ENCODE data around the gene REG3G.

The REG3G gene

DNA sequence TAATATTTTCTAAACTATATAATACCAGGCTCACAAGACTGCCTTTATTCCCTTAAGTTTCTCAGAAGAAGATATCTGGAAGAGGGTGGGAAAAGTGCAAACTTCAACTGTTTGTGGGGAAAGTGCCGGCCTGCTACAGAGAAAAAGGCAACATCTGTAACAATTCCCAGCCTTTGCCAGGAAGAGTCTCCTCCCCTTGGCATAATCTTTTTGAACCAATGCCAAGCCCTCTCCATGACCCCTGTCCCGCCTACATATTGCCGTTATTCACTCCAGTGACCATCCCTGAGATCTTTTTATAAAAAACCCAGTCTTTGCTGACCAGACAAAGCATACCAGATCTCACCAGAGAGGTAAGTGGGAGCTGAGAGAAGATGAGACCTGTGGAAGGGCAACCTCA lies at the start of gene REG3G:
Gene REG3G (plus strand): TSS at position 282 of the 400 bp plus-strand sequence. CDS start 392 bp downstream, outside the sequence.
- no peaks in the 10 kb centered on the region for H3K36me3 ChIP-seq (ENCODE audit: control insufficient read depth, insufficient read depth, low read length)
- no peaks in the 10 kb centered on the region for H3K27me3 ChIP-seq (ENCODE audit: control insufficient read depth, insufficient read depth, low read length)
- no peaks in the 10 kb centered on the region for H3K4me1 ChIP-seq (ENCODE audit: control insufficient read depth, insufficient read depth, low read length)
- no peak within 1 kb of the TSS for H3K9ac ChIP-seq (ENCODE audit: low read length)
- H3K4me3 ChIP-seq (ENCODE audit: low read length): no peak within 1 kb of the TSS
- H3K9me3 ChIP-seq (ENCODE audit: control insufficient read depth, low read length): no peaks in the 10 kb centered on the region

DNA sequence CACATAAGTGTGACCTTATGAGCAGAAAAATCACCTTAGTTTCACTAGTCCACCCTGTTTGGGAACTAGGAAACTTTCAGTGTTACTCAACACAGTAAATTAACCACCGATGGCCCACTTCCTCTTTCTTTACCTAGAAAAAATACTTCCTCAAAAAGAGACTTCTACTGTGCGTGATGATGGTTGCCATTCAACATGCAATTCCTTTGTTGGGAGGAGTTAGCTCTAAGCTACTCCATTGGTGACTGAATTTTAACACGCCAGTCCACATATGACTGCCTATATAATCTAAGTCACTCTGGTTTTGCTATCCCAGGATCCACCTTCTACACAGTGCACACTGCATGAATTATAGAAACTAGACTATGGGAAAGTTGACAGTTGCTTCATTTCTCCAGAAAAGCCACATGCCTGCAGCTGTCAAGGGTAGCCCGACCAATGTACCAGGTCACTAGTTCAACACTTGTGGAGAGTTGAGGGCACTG lies 47.8 kb upstream of the REG3G start:
- H3K36me3 ChIP-seq (ENCODE audit: control insufficient read depth, insufficient read depth, low read length): no peaks in the 10 kb centered on the region
- no peaks in the 10 kb centered on the region for H3K9me3 ChIP-seq (ENCODE audit: control insufficient read depth, low read length)
- H3K4me3 ChIP-seq (ENCODE audit: low read length): no peak overlapping the region
- H3K4me1 ChIP-seq (ENCODE audit: control insufficient read depth, insufficient read depth, low read length): no peaks in the 10 kb centered on the region
- no peak overlapping the region for H3K9ac ChIP-seq (ENCODE audit: low read length)
- H3K27me3 ChIP-seq (ENCODE audit: control insufficient read depth, insufficient read depth, low read length): no peaks in the 10 kb centered on the region

DNA sequence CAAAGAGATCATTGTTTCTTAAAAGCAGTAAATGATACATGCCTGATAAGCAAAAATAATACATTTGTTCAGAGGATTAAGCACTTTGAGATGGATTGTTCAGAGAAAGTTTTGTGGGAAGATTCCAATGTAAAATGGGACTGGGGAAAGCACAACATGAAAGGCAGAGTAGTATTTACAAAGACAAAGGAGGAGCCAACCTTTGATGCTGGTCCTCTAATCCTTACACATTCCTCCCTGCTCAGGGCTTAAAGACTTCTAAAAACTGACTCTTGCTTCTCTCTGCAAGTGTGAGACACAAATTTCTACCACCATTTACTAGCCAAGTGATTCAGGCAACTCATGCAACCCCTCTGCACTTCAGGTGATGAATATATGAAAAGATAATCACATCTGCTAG lies 47.2 kb upstream of the REG3G start:
- no peaks in the 10 kb centered on the region for H3K9me3 ChIP-seq (ENCODE audit: control insufficient read depth, low read length)

DNA sequence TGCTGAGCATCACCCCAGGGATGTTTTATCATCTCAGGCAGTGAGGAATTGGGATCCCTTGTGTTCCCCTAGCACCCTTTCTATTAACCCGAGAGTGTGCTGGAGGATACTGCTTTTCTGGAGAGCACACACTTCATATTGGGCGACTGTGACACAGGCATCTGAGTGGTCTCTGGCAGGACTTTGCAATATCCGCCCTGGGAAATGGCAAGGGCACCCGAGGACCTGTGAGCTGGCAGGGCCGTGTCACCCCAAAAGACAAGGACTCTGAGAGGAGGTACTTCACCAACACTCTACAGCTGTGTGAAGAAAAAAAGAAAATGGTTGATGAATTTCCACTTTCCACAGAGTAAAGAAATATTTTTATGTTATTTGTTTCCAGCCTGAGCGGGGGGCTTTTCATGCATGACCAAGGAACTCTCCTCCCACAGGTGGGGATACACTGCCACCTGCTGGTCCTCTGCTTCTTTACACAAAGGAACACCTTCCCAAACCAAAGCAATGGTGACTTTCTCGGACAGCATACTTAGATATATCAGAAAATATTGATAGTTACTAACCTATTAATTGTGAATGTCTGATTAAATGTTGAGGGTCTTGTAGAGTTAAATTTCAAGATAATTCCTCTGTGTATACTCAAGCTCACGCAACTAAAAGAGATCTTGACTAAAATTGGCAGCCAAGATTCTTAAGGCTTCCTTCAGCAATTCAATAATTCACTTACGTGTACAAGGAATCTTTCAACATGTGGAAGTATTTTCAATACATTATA lies 45.9 kb upstream of the REG3G start:
- Histone ChIP-seq H3K9me3 (ENCODE audit: control insufficient read depth, low read length) (no peaks in the 10 kb centered on the region), H3K9ac (ENCODE audit: low read length) (no peak overlapping the region), H3K36me3 (ENCODE audit: control insufficient read depth, insufficient read depth, low read length) (no peaks in the 10 kb centered on the region), H3K4me1 (ENCODE audit: control insufficient read depth, insufficient read depth, low read length) (no peaks in the 10 kb centered on the region), H3K27me3 (ENCODE audit: control insufficient read depth, insufficient read depth, low read length) (no peaks in the 10 kb centered on the region), H3K4me3 (ENCODE audit: low read length) (no peak overlapping the region)

More for the DNA sequence above, 47.2 kb upstream of the REG3G start:
- H3K4me1 ChIP-seq (ENCODE audit: control insufficient read depth, insufficient read depth, low read length): no peaks in the 10 kb centered on the region
- H3K27me3 ChIP-seq (ENCODE audit: control insufficient read depth, insufficient read depth, low read length): no peaks in the 10 kb centered on the region
- no peak overlapping the region for H3K4me3 ChIP-seq (ENCODE audit: low read length)
- no peak overlapping the region for H3K9ac ChIP-seq (ENCODE audit: low read length)
- H3K36me3 ChIP-seq (ENCODE audit: control insufficient read depth, insufficient read depth, low read length): no peaks in the 10 kb centered on the region

DNA sequence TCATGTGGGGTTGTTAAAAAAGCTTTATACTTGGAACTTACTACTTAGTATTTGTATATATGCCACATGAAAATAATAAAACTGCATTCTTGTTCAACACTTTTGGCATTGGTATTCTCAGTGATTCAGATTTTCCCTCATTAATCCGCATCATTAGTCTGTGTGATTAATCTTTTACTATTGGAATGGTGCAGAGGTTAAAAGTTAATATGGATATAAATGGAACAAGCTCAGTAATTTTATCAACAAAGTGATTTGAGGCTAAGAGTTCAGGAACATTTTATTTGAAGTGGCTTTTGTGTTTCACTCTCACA lies 45.4 kb upstream of the REG3G start:
- H3K36me3 ChIP-seq (ENCODE audit: control insufficient read depth, insufficient read depth, low read length): no peaks in the 10 kb centered on the region
- H3K9ac ChIP-seq (ENCODE audit: low read length): no peak overlapping the region
- H3K9me3 ChIP-seq (ENCODE audit: control insufficient read depth, low read length): no peaks in the 10 kb centered on the region
- H3K4me3 ChIP-seq (ENCODE audit: low read length): no peak overlapping the region
- H3K4me1 ChIP-seq (ENCODE audit: control insufficient read depth, insufficient read depth, low read length): no peaks in the 10 kb centered on the region
- no peaks in the 10 kb centered on the region for H3K27me3 ChIP-seq (ENCODE audit: control insufficient read depth, insufficient read depth, low read length)

DNA sequence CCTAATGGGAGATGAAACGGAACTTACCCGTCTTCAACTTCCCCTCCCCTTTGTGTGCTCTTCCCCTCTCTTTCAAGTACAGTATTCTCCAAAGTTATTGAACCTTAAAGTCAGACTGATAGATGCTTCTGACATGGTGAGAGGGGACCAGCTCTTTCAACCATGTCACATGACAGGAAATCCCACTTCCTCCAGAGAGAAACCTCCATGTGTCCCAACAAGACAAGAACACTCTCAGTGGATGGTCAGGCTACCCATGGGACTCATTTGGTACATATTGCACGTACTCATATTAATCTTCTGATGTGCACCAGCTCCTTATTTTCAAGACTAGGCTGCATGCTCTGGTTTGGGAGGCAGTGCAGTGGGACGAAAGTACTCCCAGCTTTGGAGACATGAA lies 44.6 kb upstream of the REG3G start:
- Histone ChIP-seq H3K9me3 (ENCODE audit: control insufficient read depth, low read length) (no peaks in the 10 kb centered on the region), H3K27me3 (ENCODE audit: control insufficient read depth, insufficient read depth, low read length) (no peaks in the 10 kb centered on the region), H3K9ac (ENCODE audit: low read length) (no peak overlapping the region), H3K36me3 (ENCODE audit: control insufficient read depth, insufficient read depth, low read length) (no peaks in the 10 kb centered on the region), H3K4me1 (ENCODE audit: control insufficient read depth, insufficient read depth, low read length) (no peaks in the 10 kb centered on the region), H3K4me3 (ENCODE audit: low read length) (no peak overlapping the region)

DNA sequence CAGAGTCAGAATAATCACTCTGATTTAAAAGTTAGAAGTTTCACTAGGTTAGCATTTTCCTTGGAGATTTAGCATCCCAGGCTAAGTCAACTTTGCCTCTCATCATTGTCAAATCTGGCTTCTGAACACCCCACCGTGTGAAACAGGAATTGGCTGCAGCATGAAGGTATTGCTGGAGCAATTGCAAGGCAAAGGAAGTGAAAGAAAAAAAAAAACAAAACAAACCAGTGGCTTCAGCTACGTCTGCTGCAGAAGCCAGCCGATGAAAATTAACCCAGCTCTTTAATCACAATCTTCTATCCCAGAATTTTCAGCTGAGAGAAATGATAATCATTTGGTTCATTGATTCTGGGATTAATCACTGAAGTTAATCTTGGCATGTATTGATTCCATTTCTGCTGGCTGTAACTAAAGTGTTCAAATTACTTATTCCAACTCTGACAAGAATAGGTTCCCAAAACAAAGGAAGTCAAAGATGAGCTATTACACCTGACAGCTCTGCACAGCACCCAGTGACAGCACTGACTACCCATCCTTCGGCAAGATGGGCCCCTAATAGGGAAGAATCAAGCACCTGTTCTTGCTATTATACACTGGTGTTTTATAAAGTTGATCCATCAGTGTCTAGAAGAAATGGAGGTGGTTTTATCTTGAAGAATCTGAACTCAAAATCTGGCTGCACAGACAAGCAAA lies 42.7 kb upstream of the REG3G start:
- no peaks in the 10 kb centered on the region for H3K4me1 ChIP-seq (ENCODE audit: control insufficient read depth, insufficient read depth, low read length)
- H3K4me3 ChIP-seq (ENCODE audit: low read length): no peak overlapping the region
- no peaks in the 10 kb centered on the region for H3K27me3 ChIP-seq (ENCODE audit: control insufficient read depth, insufficient read depth, low read length)
- H3K9me3 ChIP-seq (ENCODE audit: control insufficient read depth, low read length): no peaks in the 10 kb centered on the region
- no peaks in the 10 kb centered on the region for H3K36me3 ChIP-seq (ENCODE audit: control insufficient read depth, insufficient read depth, low read length)
- H3K9ac ChIP-seq (ENCODE audit: low read length): no peak overlapping the region

DNA sequence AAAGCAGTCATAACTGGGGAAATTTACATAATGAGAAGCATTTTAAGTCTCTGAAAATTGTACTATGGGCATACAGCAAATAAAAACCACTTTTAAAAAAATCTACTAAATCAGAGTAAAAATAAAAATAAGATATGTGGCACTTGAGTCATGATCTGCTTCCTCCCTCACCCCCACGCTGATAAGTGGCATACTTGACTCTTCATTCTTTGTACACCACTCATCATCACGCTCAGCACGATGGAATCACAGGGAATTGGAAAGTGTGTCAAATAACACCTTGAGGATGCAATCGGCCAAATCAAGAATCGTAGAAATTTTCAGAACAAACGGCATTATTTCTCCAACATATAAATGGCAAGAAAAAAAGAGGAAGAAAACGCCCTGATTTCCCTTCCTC lies 41.1 kb upstream of the REG3G start:
- Histone ChIP-seq H3K9me3 (ENCODE audit: control insufficient read depth, low read length) (no peaks in the 10 kb centered on the region), H3K4me3 (ENCODE audit: low read length) (no peak overlapping the region), H3K9ac (ENCODE audit: low read length) (no peak overlapping the region), H3K27me3 (ENCODE audit: control insufficient read depth, insufficient read depth, low read length) (no peaks in the 10 kb centered on the region), H3K4me1 (ENCODE audit: control insufficient read depth, insufficient read depth, low read length) (no peaks in the 10 kb centered on the region), H3K36me3 (ENCODE audit: control insufficient read depth, insufficient read depth, low read length) (no peaks in the 10 kb centered on the region)

DNA sequence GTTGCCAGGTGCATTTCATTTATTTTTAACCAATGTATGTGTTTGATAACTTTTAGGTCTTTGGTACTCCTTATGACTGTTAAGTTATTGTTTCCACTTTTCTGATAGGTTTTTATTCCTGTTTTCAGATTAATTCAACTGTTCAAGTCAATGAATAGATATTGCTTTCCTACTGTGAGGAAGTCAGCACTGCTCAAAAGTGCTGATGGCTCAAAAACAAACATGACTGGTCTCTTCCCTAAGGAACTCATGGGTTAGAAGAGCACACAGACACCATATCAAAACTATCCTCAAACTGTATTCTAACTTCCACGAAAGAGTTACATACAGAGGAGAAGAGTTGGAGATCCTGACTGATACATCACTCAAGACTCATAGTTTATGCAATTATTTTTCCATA lies 39.9 kb upstream of the REG3G start:
- H3K9me3 ChIP-seq (ENCODE audit: control insufficient read depth, low read length): no peaks in the 10 kb centered on the region
- no peak overlapping the region for H3K9ac ChIP-seq (ENCODE audit: low read length)
- H3K27me3 ChIP-seq (ENCODE audit: control insufficient read depth, insufficient read depth, low read length): no peaks in the 10 kb centered on the region
- H3K4me1 ChIP-seq (ENCODE audit: control insufficient read depth, insufficient read depth, low read length): peaks cover 4% of the 10 kb centered on the region
- no peaks in the 10 kb centered on the region for H3K36me3 ChIP-seq (ENCODE audit: control insufficient read depth, insufficient read depth, low read length)
- no peak overlapping the region for H3K4me3 ChIP-seq (ENCODE audit: low read length)

DNA sequence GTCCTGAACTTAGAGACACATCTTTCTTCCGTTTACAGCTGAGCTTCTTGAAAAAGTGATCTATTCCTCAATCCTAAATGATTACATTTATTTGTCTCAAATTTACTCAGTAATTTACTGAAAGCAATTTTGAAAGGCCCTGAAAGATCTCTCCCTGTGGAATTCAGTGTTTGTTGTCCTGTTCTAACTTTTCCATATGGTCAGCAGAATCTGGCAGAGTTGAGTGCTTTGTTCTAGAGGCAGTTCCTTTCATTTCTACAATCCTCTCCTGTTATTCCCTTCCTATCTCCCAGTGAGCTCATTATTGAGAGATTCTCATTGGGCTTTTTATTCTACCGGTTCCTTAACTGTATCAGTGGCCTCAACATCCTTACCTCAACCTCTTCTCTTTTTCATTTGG lies 36.5 kb upstream of the REG3G start:
- peaks cover 5% of the 10 kb centered on the region for H3K4me1 ChIP-seq (ENCODE audit: control insufficient read depth, insufficient read depth, low read length)
- peaks cover 16% of the 10 kb centered on the region for H3K27me3 ChIP-seq (ENCODE audit: control insufficient read depth, insufficient read depth, low read length)
- H3K9ac ChIP-seq (ENCODE audit: low read length): no peak overlapping the region
- no peak overlapping the region for H3K4me3 ChIP-seq (ENCODE audit: low read length)
- H3K36me3 ChIP-seq (ENCODE audit: control insufficient read depth, insufficient read depth, low read length): no peaks in the 10 kb centered on the region
- H3K9me3 ChIP-seq (ENCODE audit: control insufficient read depth, low read length): no peaks in the 10 kb centered on the region

DNA sequence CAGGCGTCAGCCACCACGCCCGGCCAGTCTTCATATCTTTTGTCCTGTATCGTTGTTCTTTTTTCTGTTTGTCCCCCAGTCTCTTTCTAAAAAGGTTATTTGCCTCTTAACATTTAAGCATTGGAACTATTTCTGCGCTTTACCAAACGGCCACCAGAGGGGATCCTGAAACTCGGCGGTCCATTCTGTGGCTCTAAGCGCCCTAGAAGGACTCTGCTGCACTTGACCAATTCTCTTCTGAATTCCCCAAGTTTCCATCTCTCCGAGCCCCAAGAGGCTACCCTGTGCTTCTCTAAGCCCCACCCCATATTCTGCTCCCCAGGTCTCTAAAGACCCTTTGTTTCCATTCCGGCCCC lies 33.1 kb upstream of the REG3G start:
- peak overlapping the region; percentile 18 for H3K9ac ChIP-seq (ENCODE audit: low read length)
- H3K4me1 ChIP-seq (ENCODE audit: control insufficient read depth, insufficient read depth, low read length): peaks cover 5% of the 10 kb centered on the region
- no peaks in the 10 kb centered on the region for H3K9me3 ChIP-seq (ENCODE audit: control insufficient read depth, low read length)
- no peaks in the 10 kb centered on the region for H3K36me3 ChIP-seq (ENCODE audit: control insufficient read depth, insufficient read depth, low read length)
- H3K27me3 ChIP-seq (ENCODE audit: control insufficient read depth, insufficient read depth, low read length): peaks cover 23% of the 10 kb centered on the region
- H3K4me3 ChIP-seq (ENCODE audit: low read length): no peak overlapping the region

DNA sequence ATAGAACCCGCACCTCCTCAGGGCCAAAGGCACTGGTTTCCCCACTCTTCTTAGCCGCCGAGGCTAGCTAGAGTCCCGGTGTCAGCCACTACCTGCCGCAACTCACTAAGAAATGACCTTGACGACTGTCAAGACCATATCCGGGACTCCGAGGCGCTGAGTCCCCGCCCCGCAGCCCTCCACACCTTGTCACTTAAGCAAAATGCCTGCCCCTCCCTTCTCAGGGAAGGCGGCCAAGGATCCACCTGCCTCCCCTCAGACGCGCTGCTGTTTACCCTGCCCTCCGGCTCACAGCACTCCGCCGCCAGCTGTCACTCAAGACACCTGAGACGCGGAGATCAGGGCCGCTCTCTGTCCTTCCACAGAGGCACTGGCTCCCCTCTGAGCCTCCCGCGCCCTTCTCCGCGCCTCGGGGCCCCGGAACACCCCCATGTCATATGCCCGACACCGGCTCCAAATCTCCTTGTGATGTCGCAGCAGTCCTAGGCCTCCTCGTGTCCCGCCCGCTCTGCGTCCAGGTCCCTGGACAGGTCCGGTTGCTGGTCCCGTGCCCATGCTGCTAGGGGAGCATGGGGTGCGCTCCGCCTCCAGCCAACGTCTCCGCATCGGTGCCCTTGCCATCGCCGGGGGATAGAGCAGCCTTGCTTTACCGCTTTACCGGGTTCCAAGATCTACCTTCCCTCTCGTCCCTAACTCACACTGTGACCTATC lies 32.5 kb upstream of the REG3G start:
- Histone ChIP-seq H3K36me3 (ENCODE audit: control insufficient read depth, insufficient read depth, low read length) (no peaks in the 10 kb centered on the region), H3K9ac (ENCODE audit: low read length) (peak overlapping the region; percentile 18), H3K4me1 (ENCODE audit: control insufficient read depth, insufficient read depth, low read length) (peaks cover 5% of the 10 kb centered on the region), H3K4me3 (ENCODE audit: low read length) (no peak overlapping the region), H3K27me3 (ENCODE audit: control insufficient read depth, insufficient read depth, low read length) (peaks cover 23% of the 10 kb centered on the region), H3K9me3 (ENCODE audit: control insufficient read depth, low read length) (no peaks in the 10 kb centered on the region)
